Peyer's patch (tissue), 4 donors: ENCODE data around the gene PPM1A. TPM values are rescaled to one million over a fixed set of nuclear protein-coding genes. Genes with fewer than 3 reads are reported as not detected.

Experiments
- DNase-seq, 3 donors: peaks; one replicate each; pipeline ENCODE4 v3.0.0-alpha.2; 2017 to 2019
- H3K27ac ChIP-seq, 4 donors: fragments of 200-600 bp; sonication (generic); one replicate each; pipeline ENCODE4 v1.5.1; 2016 to 2019
- H3K27me3 ChIP-seq, 2 donors: fragments of 200-600 bp; sonication (generic); one replicate each; pipeline ENCODE4 v1.5.1; 2019
- H3K36me3 ChIP-seq, 3 donors: fragments of 200-600 bp; sonication (generic); one replicate each; pipeline ENCODE4 v1.5.1; 2016 to 2019
- H3K4me1 ChIP-seq, 4 donors: fragments of 200-600 bp; sonication (generic); one replicate each; pipeline ENCODE4 v1.5.1; 2016 to 2019
- H3K4me3 ChIP-seq, 4 donors: fragments of 200-600 bp; sonication (generic); 1 replicate in 3 of 4; 2 replicates in 1 of 4; pipeline ENCODE4 v1.5.1; 2016 to 2019; ENCODE audit warnings: mild to moderate bottlenecking in 1 of 4
- H3K9me3 ChIP-seq, 4 donors: fragments of 200-600 bp; sonication (generic); one replicate each; pipeline ENCODE4 v1.5.1; 2016 to 2019; ENCODE audit warnings: mild to moderate bottlenecking in 1 of 4
- CTCF ChIP-seq, 6 experiments: fragments of 450-650 bp in 4 of 6; fragments of 200-600 bp in 2 of 6; sonication (generic) in 1 of 6; IDR thresholded peaks; one replicate each; pipeline ENCODE4 v1.5.1; 2017 to 2019; ENCODE audit warnings: antibody characterized with exemption in 6 of 6, mild to moderate bottlenecking in 3 of 6, moderate library complexity in 1 of 6
- POLR2A ChIP-seq, 2 donors: fragments of 450-650 bp; IDR thresholded peaks; one replicate each; pipeline ENCODE4 v1.5.1; 2017; ENCODE audit warnings: antibody characterized with exemption in 2 of 2, mild to moderate bottlenecking in 2 of 2, moderate library complexity in 2 of 2
- total RNA-seq, 4 donors: library from RNA; depleted of rRNA; stranded (reverse); fragments of >200 nt; gene quantifications; one replicate each; pipeline ENCODE4 v1.1.0, GENCODE V29; 2016

PPM1A gene
- total RNA-seq, 4 donors from 2014 or later: 55.3 to 134 (median 84.4) TPM

GRCh38 chr14:60273956-60274355, 24.9 kb downstream of the PPM1A start:
- Histone ChIP-seq H3K36me3 (no peaks in the 10 kb centered on the region), H3K27me3 (no peaks in the 10 kb centered on the region), H3K9me3 (no peaks in the 10 kb centered on the region), H3K27ac (no peak overlapping the region), H3K4me3 (no peak overlapping the region), H3K4me1 (peaks cover 0 to 22% (median 2%) of the 10 kb centered on the region in 4 donors)
- TF ChIP-seq POLR2A (IDR thresholded peaks at IDR 0.05): no peak
- TF ChIP-seq CTCF (IDR thresholded peaks at IDR 0.05): no peak
- no peak for DNase-seq

- Histone ChIP-seq H3K9me3 (no peaks in the 10 kb centered on the region), H3K4me1 (peaks cover 0 to 22% (median 2%) of the 10 kb centered on the region in 4 donors), H3K27ac (no peak overlapping the region), H3K36me3 (no peaks in the 10 kb centered on the region), H3K4me3 (no peak overlapping the region), H3K27me3 (no peaks in the 10 kb centered on the region)
- no peak for TF ChIP-seq CTCF (IDR thresholded peaks at IDR 0.05)
- TF ChIP-seq POLR2A (IDR thresholded peaks at IDR 0.05): no peak
- DNase-seq: no peak
Measured at GRCh38 chr14:60274448-60274847, 25.4 kb downstream of the PPM1A start.

GRCh38 chr14:60275932-60276331, 26.9 kb downstream of the PPM1A start:
- Histone ChIP-seq H3K27ac (no peak overlapping the region), H3K36me3 (no peaks in the 10 kb centered on the region), H3K27me3 (no peaks in the 10 kb centered on the region), H3K4me3 (no peak overlapping the region), H3K4me1 (peaks cover 0 to 22% (median 2%) of the 10 kb centered on the region in 4 donors), H3K9me3 (no peaks in the 10 kb centered on the region)
- no peak for DNase-seq
- no peak for TF ChIP-seq POLR2A (IDR thresholded peaks at IDR 0.05)
- TF ChIP-seq CTCF (IDR thresholded peaks at IDR 0.05): no peak

GRCh38 chr14:60276347-60276746, 27.3 kb downstream of the PPM1A start:
- TF ChIP-seq POLR2A (IDR thresholded peaks at IDR 0.05): no peak
- TF ChIP-seq CTCF (IDR thresholded peaks at IDR 0.05): no peak
- H3K9me3 ChIP-seq: no peaks in the 10 kb centered on the region
- no peak for DNase-seq
- H3K4me1 ChIP-seq: peaks cover 0 to 22% (median 2%) of the 10 kb centered on the region in 4 donors
- H3K36me3 ChIP-seq: no peaks in the 10 kb centered on the region
- H3K4me3 ChIP-seq: no peak overlapping the region
- no peaks in the 10 kb centered on the region for H3K27me3 ChIP-seq
- H3K27ac ChIP-seq: no peak overlapping the region

GRCh38 chr14:60277605-60278190, 28.7 kb downstream of the PPM1A start:
- no peaks in the 10 kb centered on the region for H3K27me3 ChIP-seq
- peaks cover 0 to 22% (median 2%) of the 10 kb centered on the region in 4 donors for H3K4me1 ChIP-seq
- H3K9me3 ChIP-seq: no peaks in the 10 kb centered on the region
- no peak overlapping the region for H3K4me3 ChIP-seq
- TF ChIP-seq POLR2A (IDR thresholded peaks at IDR 0.05) (no peak), CTCF (IDR thresholded peaks at IDR 0.05) (no peak)
- no peak overlapping the region for H3K27ac ChIP-seq
- peaks cover 0 to 5% (median 0%) of the 10 kb centered on the region in 3 donors for H3K36me3 ChIP-seq
- DNase-seq: no peak
